ENCODE data around the gene GALNTL6.

GALNTL6 gene

GRCh38 chr4:172543249-172543648, 730.0 kb downstream of the GALNTL6 start:
- DNase-seq (ENCODE audit: low read depth in 1 of 2, low spot score in 1 of 2): no peak
- Histone ChIP-seq H3K27me3 (ENCODE audit: insufficient read depth, poor library complexity, severe bottlenecking) (no peaks in the 10 kb centered on the region), H3K4me3 (replicated peaks; ENCODE audit: insufficient read depth, low read length) (no peak overlapping the region), H3K27ac (replicated peaks) (no peak overlapping the region)
- TF ChIP-seq POLR2AphosphoS5 (IDR thresholded peaks at IDR 0.05; ENCODE audit: low read depth) (no peak), REST (IDR thresholded peaks at IDR 0.05; ENCODE audit: insufficient replicate concordance, low read depth) (no peak), GABPA (IDR thresholded peaks at IDR 0.05; ENCODE audit: low read depth) (no peak), CTCF (IDR thresholded peaks at IDR 0.05; ENCODE audit: insufficient read depth, low read length) (no peak), SPI1 (IDR thresholded peaks at IDR 0.05; ENCODE audit: borderline replicate concordance, low read depth) (no peak)

GRCh38 chr4:172546782-172547181, 733.6 kb downstream of the GALNTL6 start:
- Histone ChIP-seq H3K27me3 (ENCODE audit: insufficient read depth, poor library complexity, severe bottlenecking) (no peaks in the 10 kb centered on the region), H3K27ac (replicated peaks) (no peak overlapping the region), H3K4me3 (replicated peaks; ENCODE audit: insufficient read depth, low read length) (no peak overlapping the region)
- TF ChIP-seq REST (IDR thresholded peaks at IDR 0.05; ENCODE audit: insufficient replicate concordance, low read depth): no peak
- TF ChIP-seq SPI1 (IDR thresholded peaks at IDR 0.05; ENCODE audit: borderline replicate concordance, low read depth): no peak
- no peak for TF ChIP-seq CTCF (IDR thresholded peaks at IDR 0.05; ENCODE audit: insufficient read depth, low read length)
- no peak for TF ChIP-seq POLR2AphosphoS5 (IDR thresholded peaks at IDR 0.05; ENCODE audit: low read depth)
- no peak for TF ChIP-seq GABPA (IDR thresholded peaks at IDR 0.05; ENCODE audit: low read depth)
- no peak for DNase-seq (ENCODE audit: low read depth in 1 of 2, low spot score in 1 of 2)

GRCh38 chr4:172547724-172548123, 734.5 kb downstream of the GALNTL6 start:
- no peak for TF ChIP-seq REST (IDR thresholded peaks at IDR 0.05; ENCODE audit: insufficient replicate concordance, low read depth)
- TF ChIP-seq GABPA (IDR thresholded peaks at IDR 0.05; ENCODE audit: low read depth): no peak
- no peak for TF ChIP-seq CTCF (IDR thresholded peaks at IDR 0.05; ENCODE audit: insufficient read depth, low read length)
- no peak for TF ChIP-seq SPI1 (IDR thresholded peaks at IDR 0.05; ENCODE audit: borderline replicate concordance, low read depth)
- no peak for TF ChIP-seq POLR2AphosphoS5 (IDR thresholded peaks at IDR 0.05; ENCODE audit: low read depth)
- Histone ChIP-seq H3K4me3 (replicated peaks; ENCODE audit: insufficient read depth, low read length) (no peak overlapping the region), H3K27me3 (ENCODE audit: insufficient read depth, poor library complexity, severe bottlenecking) (no peaks in the 10 kb centered on the region), H3K27ac (replicated peaks) (no peak overlapping the region)
- no peak for DNase-seq (ENCODE audit: low read depth in 1 of 2, low spot score in 1 of 2)

All from HL-60 (cell line).